GM13976 (cell line): Measurements from ENCODE around the gene COX6A2.

Experiments used
- DNase-seq: peaks from one replicate; pipeline ENCODE4 v3.0.0; 2012; ENCODE audit warnings: low spot score
- in situ Hi-C: fragments of 300-500 bp; cut with MboI; formaldehyde crosslinking; loops from one replicate; pipeline ENCODE4 v1.12.0; 2022; ENCODE audit warnings: low sequenced_read_pairs, mixed read lengths, inconsistent platforms; ENCODE audit not compliant: unreplicated experiment
- TF ChIP-seq, protein P1 (sequence below): IDR thresholded peaks from 2 replicates; pipeline ENCODE4 v1.5.1; 2012; ENCODE audit warnings: borderline replicate concordance, mild to moderate bottlenecking; ENCODE audit not compliant: insufficient read depth; ENCODE audit errors: extremely low read depth, missing control alignments, control extremely low read depth

The COX6A2 gene

DNA sequence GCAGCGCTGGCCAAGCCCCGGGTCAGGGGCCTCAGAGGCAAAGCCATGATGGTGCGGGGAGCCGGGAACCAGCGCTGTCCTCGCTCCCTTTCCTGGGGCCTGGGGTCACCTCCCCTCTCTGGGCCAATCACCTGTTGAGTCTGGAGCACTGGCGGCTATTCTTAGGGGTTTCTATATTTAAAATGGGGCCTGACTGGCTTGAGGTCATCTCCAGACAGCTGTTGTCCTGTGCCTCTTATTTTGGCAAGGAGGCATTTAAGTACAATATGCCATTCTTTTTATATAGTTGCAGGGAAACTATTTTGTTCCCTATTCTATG is at the start of gene COX6A2:
TSS of gene COX6A2 (minus strand) at position 82 of the 319 bp plus-strand sequence. CDS start at position 47, 35 bp downstream.
- TF ChIP-seq, protein P1, sequence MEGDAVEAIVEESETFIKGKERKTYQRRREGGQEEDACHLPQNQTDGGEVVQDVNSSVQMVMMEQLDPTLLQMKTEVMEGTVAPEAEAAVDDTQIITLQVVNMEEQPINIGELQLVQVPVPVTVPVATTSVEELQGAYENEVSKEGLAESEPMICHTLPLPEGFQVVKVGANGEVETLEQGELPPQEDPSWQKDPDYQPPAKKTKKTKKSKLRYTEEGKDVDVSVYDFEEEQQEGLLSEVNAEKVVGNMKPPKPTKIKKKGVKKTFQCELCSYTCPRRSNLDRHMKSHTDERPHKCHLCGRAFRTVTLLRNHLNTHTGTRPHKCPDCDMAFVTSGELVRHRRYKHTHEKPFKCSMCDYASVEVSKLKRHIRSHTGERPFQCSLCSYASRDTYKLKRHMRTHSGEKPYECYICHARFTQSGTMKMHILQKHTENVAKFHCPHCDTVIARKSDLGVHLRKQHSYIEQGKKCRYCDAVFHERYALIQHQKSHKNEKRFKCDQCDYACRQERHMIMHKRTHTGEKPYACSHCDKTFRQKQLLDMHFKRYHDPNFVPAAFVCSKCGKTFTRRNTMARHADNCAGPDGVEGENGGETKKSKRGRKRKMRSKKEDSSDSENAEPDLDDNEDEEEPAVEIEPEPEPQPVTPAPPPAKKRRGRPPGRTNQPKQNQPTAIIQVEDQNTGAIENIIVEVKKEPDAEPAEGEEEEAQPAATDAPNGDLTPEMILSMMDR, result no peak
- DNase-seq, result no peak
- in situ Hi-C loops, result loop anchor here (25.0 kb wide), 1 partner anchor 441 kb away; the partner anchor contains the start of gene HSD3B7

DNA sequence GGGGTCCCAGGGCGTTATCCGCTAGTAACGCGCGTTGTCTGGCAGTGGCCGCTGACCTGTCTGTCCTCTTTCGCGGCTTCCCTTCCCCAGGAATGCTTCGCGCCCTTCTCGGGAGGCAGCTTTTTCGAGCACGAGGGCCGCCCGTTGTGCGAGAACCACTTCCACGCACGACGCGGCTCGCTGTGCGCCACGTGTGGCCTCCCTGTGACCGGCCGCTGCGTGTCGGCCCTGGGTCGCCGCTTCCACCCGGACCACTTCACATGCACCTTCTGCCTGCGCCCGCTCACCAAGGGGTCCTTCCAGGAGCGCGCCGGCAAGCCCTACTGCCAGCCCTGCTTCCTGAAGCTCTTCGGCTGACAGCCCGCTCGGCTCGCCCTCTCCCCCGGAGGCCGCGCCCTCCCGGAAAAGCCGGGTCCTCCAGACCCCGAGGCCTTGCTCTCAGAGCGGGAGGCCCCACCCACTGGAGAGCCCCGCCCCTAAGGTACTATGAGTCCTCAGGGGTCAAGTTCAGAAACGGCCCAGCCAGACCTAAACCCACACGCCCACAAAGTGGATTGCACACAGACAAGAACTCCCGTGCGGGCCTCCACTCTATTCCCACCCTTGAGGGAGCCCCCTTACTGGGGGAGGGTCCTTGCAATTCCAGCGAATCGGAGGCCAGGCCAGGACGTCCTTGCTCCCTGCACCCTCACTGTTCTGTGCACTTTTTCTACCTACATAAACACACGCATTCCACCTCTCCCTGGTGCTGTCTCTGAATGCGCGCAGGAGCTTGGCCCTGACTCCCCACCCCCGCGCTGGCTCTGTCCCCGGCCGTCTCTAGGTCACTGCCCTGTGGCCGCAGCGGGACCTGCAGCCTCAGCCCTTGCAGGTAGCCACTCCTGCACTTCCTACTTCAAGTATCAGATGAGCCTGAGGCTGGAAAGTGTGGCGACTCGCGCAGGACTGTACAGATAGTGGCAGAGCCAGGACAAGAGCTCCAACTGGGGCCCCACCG is 49.4 kb upstream of the COX6A2 start:
- in situ Hi-C loops, result no loop called here
- DNase-seq, result peak; percentile 71
- TF ChIP-seq, protein P1, result no peak

DNA sequence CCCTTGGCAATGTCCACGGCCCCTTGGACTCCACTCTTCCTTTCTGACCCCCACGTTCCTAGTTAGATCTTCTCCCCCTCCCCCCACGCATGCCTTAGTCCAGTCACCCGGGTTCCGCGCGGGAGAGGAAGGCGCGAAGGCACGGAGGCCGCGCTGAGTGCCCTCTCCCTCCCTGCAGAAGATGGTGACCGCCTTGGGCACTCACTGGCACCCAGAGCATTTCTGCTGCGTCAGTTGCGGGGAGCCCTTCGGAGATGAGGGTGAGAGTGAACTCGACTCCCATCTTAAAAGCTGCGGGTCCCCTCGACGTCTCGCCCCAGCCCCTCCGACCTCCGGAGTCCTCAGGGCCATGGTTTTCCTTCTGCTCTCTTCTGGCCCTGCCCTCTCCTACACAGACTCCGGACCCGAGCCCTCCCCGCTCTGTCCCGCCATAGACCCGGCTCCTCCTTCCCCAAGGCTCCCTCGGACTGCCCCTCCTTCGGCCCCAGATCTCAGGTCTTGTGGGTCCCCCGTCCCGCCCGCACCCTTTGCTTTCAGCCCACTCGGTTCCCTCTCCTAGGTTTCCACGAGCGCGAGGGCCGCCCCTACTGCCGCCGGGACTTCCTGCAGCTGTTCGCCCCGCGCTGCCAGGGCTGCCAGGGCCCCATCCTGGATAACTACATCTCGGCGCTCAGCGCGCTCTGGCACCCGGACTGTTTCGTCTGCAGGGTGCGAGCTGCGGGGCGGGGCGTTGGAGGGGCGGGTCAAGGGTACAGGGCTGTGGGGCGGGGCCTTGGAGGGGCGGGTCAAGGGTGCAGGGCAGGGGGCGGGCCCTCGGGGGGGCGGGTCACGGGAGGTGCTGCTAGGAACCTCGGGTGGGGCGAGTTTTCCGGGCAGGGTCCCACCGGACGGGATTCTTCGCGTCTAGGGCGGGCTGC is 48.4 kb upstream of the COX6A2 start:
- peak; percentile 93 for DNase-seq
- TF ChIP-seq, protein P1, result no peak
- in situ Hi-C loops, result no loop called here

- TF ChIP-seq, protein P1, result no peak
- in situ Hi-C loops, result no loop called here
- no peak for DNase-seq
These were observed 47.8 kb upstream of the COX6A2 start for GRCh38 chr16:31475946-31476302.

DNA sequence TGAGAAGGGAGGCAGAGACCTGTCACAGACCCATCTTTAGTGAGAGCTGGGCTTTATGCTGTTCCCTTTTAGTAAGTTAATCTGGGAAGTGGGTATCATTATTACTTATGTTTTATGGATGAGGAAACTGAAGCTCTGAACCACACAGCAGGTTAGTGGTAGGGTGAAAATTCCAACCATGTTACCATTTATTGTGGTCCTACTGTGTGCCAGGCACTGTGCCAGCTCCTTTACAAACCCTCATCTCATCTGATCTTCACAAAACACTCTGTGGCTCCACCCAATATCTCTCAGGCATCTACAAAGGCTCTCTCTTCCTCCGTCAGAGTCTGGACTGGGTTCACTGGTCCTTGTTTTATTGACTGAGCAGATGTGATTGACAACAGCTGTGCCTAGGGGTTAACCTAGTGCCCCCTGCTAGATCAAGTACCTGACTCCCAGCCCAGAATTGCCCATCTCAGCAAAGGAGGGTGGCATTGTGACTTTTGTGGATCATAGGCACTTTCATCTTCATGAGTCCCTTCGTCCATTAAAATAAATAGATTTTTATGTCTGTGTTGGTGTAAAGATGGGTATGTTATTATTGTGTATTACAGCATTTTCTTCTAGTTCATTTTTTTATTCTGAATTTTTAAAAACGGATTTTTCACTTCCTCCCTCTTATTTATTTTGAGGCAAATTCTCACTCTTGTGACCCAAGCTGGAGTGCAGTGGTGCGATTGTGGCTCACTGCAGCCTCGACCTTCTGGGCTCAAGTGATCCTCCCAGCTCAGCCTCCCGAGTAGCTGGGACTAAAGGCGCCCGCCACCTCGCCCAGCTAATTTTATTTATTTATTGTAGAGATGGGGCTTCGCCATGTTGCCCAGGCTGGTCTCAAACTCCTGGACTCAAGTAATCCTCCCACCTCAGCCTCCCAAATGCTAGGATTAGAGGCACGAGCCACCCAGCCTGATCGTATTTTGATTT is 46.9 kb upstream of the COX6A2 start:
- in situ Hi-C loops, result no loop called here
- DNase-seq, result no peak
- TF ChIP-seq, protein P1, result no peak

- in situ Hi-C loops, result no loop called here
- TF ChIP-seq, protein P1, result no peak
- DNase-seq, result no peak
These were observed 46.1 kb upstream of the COX6A2 start for GRCh38 chr16:31474173-31474714.
